Mesodermal cell (in vitro differentiated cells): ENCODE measurements around the gene DDB1.
"Not testable (repeated sequence)": the region's sequence is repeated elsewhere in the genome, so short reads cannot be mapped to it uniquely, and the experiment has no call there.

Experiments
- H3K27ac ChIP-seq: 2 replicates; pipeline ENCODE4 v1.7.0; 2013; ENCODE audit warnings: mild to moderate bottlenecking, low read depth, low read length, moderate library complexity; ENCODE audit not compliant: severe bottlenecking
- H3K36me3 ChIP-seq: 2 replicates; pipeline ENCODE4 v1.7.1; 2013; ENCODE audit warnings: mild to moderate bottlenecking, low read length, moderate library complexity; ENCODE audit not compliant: control insufficient read depth, insufficient read depth
- H3K4me1 ChIP-seq: one replicate; pipeline ENCODE4 v1.7.1; 2013; ENCODE audit warnings: mild to moderate bottlenecking, low read length; ENCODE audit not compliant: insufficient read depth, control insufficient read depth, poor library complexity, severe bottlenecking
- H3K4me3 ChIP-seq: 2 replicates; pipeline ENCODE4 v1.7.0; 2013; ENCODE audit warnings: low read length, control low read depth, mild to moderate bottlenecking; ENCODE audit not compliant: insufficient read depth, poor library complexity, severe bottlenecking; ENCODE audit errors: extremely low read depth
- H3K9me3 ChIP-seq: 2 replicates; pipeline ENCODE4 v1.7.1; 2013; ENCODE audit warnings: mild to moderate bottlenecking, low read length, moderate library complexity; ENCODE audit not compliant: control insufficient read depth
- WGBS, 2 experiments: methylation state at CpG; one replicate each; pipeline ENCODE4 v1.1.5; 2013; ENCODE audit warnings: missing lambda C conversion rate in 2 of 2; ENCODE audit not compliant: insufficient coverage in 2 of 2; 5-methylcytosine and 5-hydroxymethylcytosine counted together

DDB1 gene

DNA sequence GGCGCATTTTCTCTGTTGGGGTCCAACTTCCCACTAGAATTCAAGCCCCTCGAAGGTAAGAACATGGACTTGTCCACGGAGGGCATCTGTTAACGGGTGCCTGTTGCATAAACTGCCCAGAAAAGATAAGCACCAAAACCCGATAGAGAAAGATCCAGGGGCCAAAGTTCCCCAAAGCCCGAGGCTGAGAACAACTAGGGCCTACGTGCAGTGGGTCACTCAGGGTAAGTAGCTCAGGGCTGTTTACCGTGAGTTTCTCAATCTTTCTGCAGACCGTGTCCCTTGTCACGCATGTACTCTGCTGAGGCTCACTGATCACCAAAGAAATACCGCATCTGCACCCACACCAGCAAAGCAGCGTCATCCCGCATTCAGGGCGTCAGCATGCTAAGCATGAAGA is 67.5 kb downstream of the DDB1 start:
- no peak overlapping the region for H3K4me3 ChIP-seq
- H3K9me3 ChIP-seq, result no peaks in the 10 kb centered on the region
- H3K27ac ChIP-seq, result no peak overlapping the region
- H3K36me3 ChIP-seq, result peaks cover 46% of the 10 kb centered on the region
- no peaks in the 10 kb centered on the region for H3K4me1 ChIP-seq
- 95 to 96% methylated on average over 12 to 13 of the region's 14 CpGs for WGBS, 2 experiments

DNA sequence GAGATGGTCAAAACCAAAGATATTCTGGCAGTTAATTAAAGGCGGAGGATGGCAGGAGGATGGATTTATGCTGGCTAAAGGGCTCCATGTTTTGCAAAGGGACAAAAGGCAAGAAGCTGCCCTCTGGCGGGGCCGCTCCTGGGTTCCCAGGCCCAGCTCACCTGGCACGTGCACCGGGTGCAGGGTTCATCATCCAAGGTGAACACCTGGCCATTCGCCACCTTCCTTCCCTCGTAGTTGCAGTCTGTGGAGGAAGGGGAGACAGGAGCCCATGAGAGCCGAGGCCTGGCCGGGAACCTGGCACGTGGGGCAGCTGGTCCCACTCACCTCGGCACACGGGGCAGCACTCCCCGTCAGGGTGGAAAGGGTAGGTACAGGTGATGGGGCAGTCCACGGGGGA is 68.1 kb downstream of the DDB1 start:
- Histone ChIP-seq H3K4me1 (no peaks in the 10 kb centered on the region), H3K27ac (no peak overlapping the region), H3K4me3 (no peak overlapping the region), H3K9me3 (no peaks in the 10 kb centered on the region), H3K36me3 (peaks cover 42% of the 10 kb centered on the region)
- WGBS, 2 experiments, result 95 to 96% methylated on average over 8 to 14 of the region's 14 CpGs

- H3K4me1 ChIP-seq, result no peaks in the 10 kb centered on the region
- no peak overlapping the region for H3K4me3 ChIP-seq
- H3K9me3 ChIP-seq, result no peaks in the 10 kb centered on the region
- H3K27ac ChIP-seq, result no peak overlapping the region
- 89 to 96% methylated on average over 5 of the region's 6 CpGs for WGBS, 2 experiments
- peaks cover 42% of the 10 kb centered on the region for H3K36me3 ChIP-seq
Measured at GRCh38 chr11:61264371-61264770, 68.5 kb downstream of the DDB1 start.

- H3K4me1 ChIP-seq, result no peaks in the 10 kb centered on the region
- no peak overlapping the region for H3K27ac ChIP-seq
- H3K36me3 ChIP-seq, result peaks cover 27% of the 10 kb centered on the region
- H3K9me3 ChIP-seq, result no peaks in the 10 kb centered on the region
- H3K4me3 ChIP-seq, result no peak overlapping the region
- WGBS, 2 experiments, result 93 to 97% methylated on average over 4 to 6 of the region's 6 CpGs
Measured at GRCh38 chr11:61259363-61259762, 73.5 kb downstream of the DDB1 start.

- Histone ChIP-seq H3K9me3 (no peaks in the 10 kb centered on the region), H3K4me3 (no peak overlapping the region), H3K4me1 (no peaks in the 10 kb centered on the region), H3K36me3 (peaks cover 24% of the 10 kb centered on the region), H3K27ac (no peak overlapping the region)
- WGBS, 2 experiments, result 89 to 92% methylated on average over 4 to 7 of the region's 9 CpGs
Measured at GRCh38 chr11:61258546-61258945, 74.4 kb downstream of the DDB1 start.

- Histone ChIP-seq H3K27ac (no peak overlapping the region), H3K36me3 (peaks cover 18% of the 10 kb centered on the region), H3K9me3 (no peaks in the 10 kb centered on the region), H3K4me1 (no peaks in the 10 kb centered on the region), H3K4me3 (no peak overlapping the region)
- 86 to 95% methylated on average over 18 of the region's 18 CpGs for WGBS, 2 experiments
Measured at GRCh38 chr11:61256710-61257482, 76.0 kb downstream of the DDB1 start.

GRCh38 chr11:61254403-61255025 is 78.4 kb downstream of the DDB1 start:
- 63 to 70% methylated on average over 10 to 11 of the region's 12 CpGs for WGBS, 2 experiments
- Histone ChIP-seq H3K4me3 (no peak overlapping the region), H3K9me3 (no peaks in the 10 kb centered on the region), H3K36me3 (peaks cover 14% of the 10 kb centered on the region), H3K27ac (no peak overlapping the region), H3K4me1 (no peaks in the 10 kb centered on the region)

DNA sequence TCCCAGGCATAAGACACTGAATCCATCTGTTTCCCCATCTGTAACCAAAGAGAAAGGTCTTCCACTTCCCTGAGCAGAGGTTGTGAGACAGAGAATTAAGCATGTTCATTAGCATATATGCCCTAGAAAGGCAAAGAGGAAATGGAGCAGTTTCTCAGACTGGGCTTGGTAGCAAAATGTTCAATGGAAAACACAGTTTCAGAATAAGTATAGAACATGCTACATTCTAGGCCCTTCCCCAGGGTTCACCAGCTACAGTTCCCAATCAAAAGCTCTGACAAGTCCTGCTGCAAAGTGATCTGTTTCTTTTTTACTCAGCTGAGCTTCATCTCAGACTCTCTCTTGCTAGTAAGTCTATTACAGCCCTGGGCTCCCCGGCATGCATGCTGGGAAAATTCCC is 80.6 kb downstream of the DDB1 start:
- H3K4me3 ChIP-seq, H3K9me3 ChIP-seq, H3K27ac ChIP-seq, H3K4me1 ChIP-seq, H3K36me3 ChIP-seq: not testable (repeated sequence)
- no CpG with 5 or more reads among the region's 1 CpG for WGBS, 2 experiments

GRCh38 chr11:61250796-61251765 is 81.8 kb downstream of the DDB1 start:
- WGBS, 2 experiments, result 92 to 94% methylated on average over 11 to 16 of the region's 20 CpGs
- H3K27ac ChIP-seq, H3K36me3 ChIP-seq, H3K4me1 ChIP-seq, H3K4me3 ChIP-seq, H3K9me3 ChIP-seq: not testable (repeated sequence)
